Measurements from ENCODE around the gene PLEKHA7.

The PLEKHA7 gene

DNA sequence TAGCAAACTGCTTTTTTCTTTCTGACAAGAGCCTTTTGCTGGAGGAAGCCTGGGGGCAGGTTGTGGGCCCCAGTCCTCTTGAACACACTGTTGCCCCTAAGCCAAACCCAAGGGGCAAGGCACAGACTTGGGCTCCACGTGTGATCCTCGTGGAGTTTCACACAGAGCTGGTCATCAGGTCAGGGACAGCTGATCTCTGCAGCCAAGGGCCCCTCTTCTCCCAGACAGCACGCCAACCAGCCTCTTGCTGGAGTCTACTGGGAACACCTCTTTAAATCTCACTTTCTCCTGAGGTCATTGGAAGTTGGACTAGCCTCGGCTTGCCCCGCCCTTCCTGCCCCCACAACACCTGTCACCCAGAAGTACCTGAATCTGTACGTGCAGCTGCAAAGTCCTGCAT, 235.9 kb downstream of the PLEKHA7 start:
- H3K4ac ChIP-seq (ENCODE audit: low read depth in 1 of 2, low read length in 2 of 2), result no peak overlapping the region
- no peak overlapping the region for H2BK120ac ChIP-seq (ENCODE audit: low read depth, low read length)
- no peak overlapping the region for H4K8ac ChIP-seq (ENCODE audit: low read length)
- H3K23ac ChIP-seq (ENCODE audit: low read length in 2 of 2), result peak overlapping the region in 1 of 2 experiments; percentile 14
- H4K91ac ChIP-seq (ENCODE audit: low read length), result no peak overlapping the region
- H3K27ac ChIP-seq (ENCODE audit: low read length, poor library complexity, severe bottlenecking), result no peak overlapping the region
- H3K4me1 ChIP-seq (ENCODE audit: control insufficient read depth, insufficient read depth, low read depth, low read length), result peaks cover 2% of the 10 kb centered on the region
- H2BK15ac ChIP-seq (ENCODE audit: low read depth, poor library complexity, severe bottlenecking), result no peak overlapping the region
- 81% methylated on average over 5 of the region's 6 CpGs for WGBS
- no peak overlapping the region for H3K14ac ChIP-seq (ENCODE audit: low read length in 2 of 2)
- peaks cover 0 to 7% of the 10 kb centered on the region in 2 experiments for H3K36me3 ChIP-seq (ENCODE audit: control insufficient read depth in 1 of 2, insufficient read depth in 2 of 2, low read depth in 1 of 2, low read length in 2 of 2)
- no peak overlapping the region for H2BK12ac ChIP-seq (ENCODE audit: low read length in 2 of 2)
- no peaks in the 10 kb centered on the region for H3K79me1 ChIP-seq (replicated peaks; ENCODE audit: low read length, poor library complexity, severe bottlenecking)
- H2AFZ ChIP-seq (ENCODE audit: low read depth, low read length), result no peak overlapping the region
- no peaks in the 10 kb centered on the region for H3K9me3 ChIP-seq (ENCODE audit: control insufficient read depth, low read length)
- no peak overlapping the region for H2BK5ac ChIP-seq (ENCODE audit: low read depth, low read length, poor library complexity, severe bottlenecking)
- peaks cover 11 to 29% of the 10 kb centered on the region in 2 experiments for H3K27me3 ChIP-seq (ENCODE audit: control insufficient read depth in 1 of 2, insufficient read depth in 1 of 2, low read length in 2 of 2)
- H3K4me2 ChIP-seq (ENCODE audit: low read length, poor library complexity, severe bottlenecking), result no peak overlapping the region
- DNase-seq, result no peak
- no peak overlapping the region for H2AK5ac ChIP-seq (ENCODE audit: low read length, severe bottlenecking)
- H3K18ac ChIP-seq (ENCODE audit: low read depth in 1 of 2, low read length in 2 of 2), result no peak overlapping the region
- H3K9ac ChIP-seq (ENCODE audit: low read length), result no peak overlapping the region
- H3K4me3 ChIP-seq (ENCODE audit: insufficient read depth in 1 of 2, low read depth in 1 of 2, low read length in 2 of 2), result no peak overlapping the region

DNA sequence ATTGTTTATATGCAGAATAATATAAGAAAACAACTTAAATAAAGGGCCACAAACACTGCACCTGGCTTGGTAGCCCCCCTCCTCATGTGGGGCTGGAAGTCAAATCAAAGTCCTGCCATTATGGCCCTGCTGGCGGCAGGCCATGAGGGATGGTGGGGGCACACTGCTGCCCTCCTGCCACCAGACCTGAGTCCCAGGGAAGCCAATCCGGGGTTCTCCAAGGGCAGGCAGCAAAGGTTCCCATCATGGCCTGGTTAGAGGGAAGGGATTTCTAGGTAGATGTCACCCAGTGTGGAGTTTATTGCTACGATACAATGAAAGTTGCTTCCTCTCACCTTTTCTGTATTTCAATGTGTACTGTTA, 236.6 kb downstream of the PLEKHA7 start:
- Histone ChIP-seq H2AFZ (ENCODE audit: low read depth, low read length) (no peak overlapping the region), H2AK5ac (ENCODE audit: low read length, severe bottlenecking) (no peak overlapping the region), H4K8ac (ENCODE audit: low read length) (no peak overlapping the region), H3K27me3 (ENCODE audit: control insufficient read depth in 1 of 2, insufficient read depth in 1 of 2, low read length in 2 of 2) (peaks cover 16 to 36% of the 10 kb centered on the region in 2 experiments), H3K18ac (ENCODE audit: low read depth in 1 of 2, low read length in 2 of 2) (no peak overlapping the region), H3K36me3 (ENCODE audit: control insufficient read depth in 1 of 2, insufficient read depth in 2 of 2, low read depth in 1 of 2, low read length in 2 of 2) (peaks cover 0 to 3% of the 10 kb centered on the region in 2 experiments), H2BK12ac (ENCODE audit: low read length in 2 of 2) (no peak overlapping the region), H3K9me3 (ENCODE audit: control insufficient read depth, low read length) (no peaks in the 10 kb centered on the region), H3K4me3 (ENCODE audit: insufficient read depth in 1 of 2, low read depth in 1 of 2, low read length in 2 of 2) (no peak overlapping the region), H4K91ac (ENCODE audit: low read length) (no peak overlapping the region), H3K79me1 (replicated peaks; ENCODE audit: low read length, poor library complexity, severe bottlenecking) (no peaks in the 10 kb centered on the region), H3K27ac (ENCODE audit: low read length, poor library complexity, severe bottlenecking) (no peak overlapping the region), H2BK15ac (ENCODE audit: low read depth, poor library complexity, severe bottlenecking) (no peak overlapping the region), H3K4me1 (ENCODE audit: control insufficient read depth, insufficient read depth, low read depth, low read length) (peaks cover under 1% of the 10 kb centered on the region), H3K4ac (ENCODE audit: low read depth in 1 of 2, low read length in 2 of 2) (no peak overlapping the region), H3K4me2 (ENCODE audit: low read length, poor library complexity, severe bottlenecking) (no peak overlapping the region), H2BK120ac (ENCODE audit: low read depth, low read length) (no peak overlapping the region), H3K14ac (ENCODE audit: low read length in 2 of 2) (no peak overlapping the region), H3K9ac (ENCODE audit: low read length) (no peak overlapping the region), H2BK5ac (ENCODE audit: low read depth, low read length, poor library complexity, severe bottlenecking) (no peak overlapping the region), H3K23ac (ENCODE audit: low read length in 2 of 2) (no peak overlapping the region)
- 80% methylated on average over 3 of the region's 3 CpGs for WGBS
- DNase-seq, result no peak

DNA sequence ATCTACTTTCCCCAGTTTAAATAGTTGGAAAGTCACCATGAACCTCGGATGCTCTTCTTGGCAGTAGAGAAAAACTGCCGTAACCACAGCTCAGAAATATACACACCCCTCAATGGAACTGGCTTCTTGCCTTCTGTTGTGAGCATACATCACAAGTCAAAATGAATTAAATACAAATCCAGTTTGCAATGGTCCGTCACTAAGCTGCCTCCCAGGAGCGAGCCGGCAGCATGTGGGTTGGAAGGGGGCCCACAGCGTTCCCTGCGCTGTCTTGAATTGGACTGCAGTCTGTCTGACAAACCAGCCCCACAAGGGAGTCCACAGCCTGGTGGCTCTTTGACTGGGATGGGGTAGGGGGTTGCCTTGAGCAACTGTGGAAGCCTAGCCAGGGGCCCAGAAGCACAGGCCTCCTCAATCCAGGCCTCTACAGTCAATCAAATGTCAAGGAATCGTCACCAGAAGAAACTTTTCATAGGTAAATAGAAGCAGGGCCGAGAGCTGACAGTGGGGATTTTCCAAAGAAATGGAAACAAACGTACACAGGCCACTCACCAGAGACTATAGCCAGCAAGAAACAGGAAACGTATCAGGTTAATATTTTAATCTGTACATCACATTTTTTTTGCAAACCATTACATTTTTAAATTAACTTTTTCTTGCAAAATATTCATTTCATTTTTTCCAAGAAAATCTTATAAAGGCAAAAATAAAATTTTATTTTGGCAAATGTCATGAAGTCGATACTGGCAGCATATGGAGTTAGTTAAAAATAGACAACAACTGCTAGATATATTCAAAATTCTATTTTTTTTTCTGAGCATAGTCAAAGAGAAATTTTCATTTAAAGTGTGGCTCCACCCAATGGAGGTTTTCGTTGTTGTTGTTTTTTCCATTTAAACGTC, 237.3 kb downstream of the PLEKHA7 start:
- Histone ChIP-seq H2BK120ac (ENCODE audit: low read depth, low read length) (no peak overlapping the region), H3K79me1 (replicated peaks; ENCODE audit: low read length, poor library complexity, severe bottlenecking) (no peaks in the 10 kb centered on the region)

DNA sequence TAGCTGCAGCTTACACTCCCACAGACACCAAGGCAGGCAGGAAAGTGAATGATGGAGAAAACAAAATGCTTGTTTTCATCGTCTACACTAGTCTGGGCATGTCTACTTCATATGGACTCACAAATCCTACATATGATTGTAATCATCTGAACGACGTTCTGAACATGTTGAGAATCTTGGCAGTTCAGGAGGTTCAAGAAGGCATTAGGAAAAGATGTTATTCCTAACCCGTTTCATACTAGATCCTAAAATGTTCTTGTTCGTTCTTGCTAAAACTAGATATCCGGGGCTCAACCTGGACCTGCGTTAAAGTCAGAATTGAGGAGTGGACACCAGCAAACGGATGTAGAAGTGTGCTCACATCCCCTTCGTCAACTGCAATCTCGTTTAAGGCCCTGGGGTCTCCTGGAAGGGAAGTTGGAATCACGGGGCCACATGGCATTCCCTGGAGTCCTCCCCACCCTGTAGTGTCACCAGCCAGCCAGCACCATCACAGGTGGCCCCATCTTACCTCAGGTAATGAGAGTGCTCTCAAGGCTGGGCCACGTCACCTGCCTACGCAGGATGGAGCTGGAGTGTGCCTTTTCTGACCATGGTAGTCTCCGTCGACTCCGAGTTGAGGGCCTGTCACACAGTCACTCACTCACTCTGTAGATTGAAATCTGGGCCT, 238.5 kb downstream of the PLEKHA7 start:
- no peak overlapping the region for H3K23ac ChIP-seq (ENCODE audit: low read length in 2 of 2)
- no peaks in the 10 kb centered on the region for H3K36me3 ChIP-seq (ENCODE audit: control insufficient read depth in 1 of 2, insufficient read depth in 2 of 2, low read depth in 1 of 2, low read length in 2 of 2)
- H2BK15ac ChIP-seq (ENCODE audit: low read depth, poor library complexity, severe bottlenecking), result no peak overlapping the region
- DNase-seq, result no peak
- H3K9ac ChIP-seq (ENCODE audit: low read length), result no peak overlapping the region
- H3K27me3 ChIP-seq (ENCODE audit: control insufficient read depth in 1 of 2, insufficient read depth in 1 of 2, low read length in 2 of 2), result peaks cover 16 to 39% of the 10 kb centered on the region in 2 experiments
- H3K27ac ChIP-seq (ENCODE audit: low read length, poor library complexity, severe bottlenecking), result no peak overlapping the region
- H3K4me1 ChIP-seq (ENCODE audit: control insufficient read depth, insufficient read depth, low read depth, low read length), result no peaks in the 10 kb centered on the region
- H3K79me1 ChIP-seq (replicated peaks; ENCODE audit: low read length, poor library complexity, severe bottlenecking), result no peaks in the 10 kb centered on the region
- no peak overlapping the region for H2BK5ac ChIP-seq (ENCODE audit: low read depth, low read length, poor library complexity, severe bottlenecking)
- no peak overlapping the region for H3K18ac ChIP-seq (ENCODE audit: low read depth in 1 of 2, low read length in 2 of 2)
- no peak overlapping the region for H2AFZ ChIP-seq (ENCODE audit: low read depth, low read length)
- no peak overlapping the region for H2BK120ac ChIP-seq (ENCODE audit: low read depth, low read length)
- WGBS, result 95% methylated on average over 16 of the region's 16 CpGs
- no peak overlapping the region for H4K91ac ChIP-seq (ENCODE audit: low read length)
- no peak overlapping the region for H3K14ac ChIP-seq (ENCODE audit: low read length in 2 of 2)
- no peak overlapping the region for H3K4ac ChIP-seq (ENCODE audit: low read depth in 1 of 2, low read length in 2 of 2)
- no peak overlapping the region for H2BK12ac ChIP-seq (ENCODE audit: low read length in 2 of 2)
- H3K9me3 ChIP-seq (ENCODE audit: control insufficient read depth, low read length), result no peaks in the 10 kb centered on the region
- no peak overlapping the region for H2AK5ac ChIP-seq (ENCODE audit: low read length, severe bottlenecking)
- H3K4me3 ChIP-seq (ENCODE audit: insufficient read depth in 1 of 2, low read depth in 1 of 2, low read length in 2 of 2), result no peak overlapping the region
- no peak overlapping the region for H4K8ac ChIP-seq (ENCODE audit: low read length)
- no peak overlapping the region for H3K4me2 ChIP-seq (ENCODE audit: low read length, poor library complexity, severe bottlenecking)

More for the DNA sequence above, 237.3 kb downstream of the PLEKHA7 start:
- no peak for DNase-seq
- H3K9me3 ChIP-seq (ENCODE audit: control insufficient read depth, low read length), result no peaks in the 10 kb centered on the region
- no peaks in the 10 kb centered on the region for H3K4me1 ChIP-seq (ENCODE audit: control insufficient read depth, insufficient read depth, low read depth, low read length)
- H2BK5ac ChIP-seq (ENCODE audit: low read depth, low read length, poor library complexity, severe bottlenecking), result no peak overlapping the region
- no peak overlapping the region for H3K4ac ChIP-seq (ENCODE audit: low read depth in 1 of 2, low read length in 2 of 2)
- no peak overlapping the region for H3K23ac ChIP-seq (ENCODE audit: low read length in 2 of 2)
- H2BK15ac ChIP-seq (ENCODE audit: low read depth, poor library complexity, severe bottlenecking), result no peak overlapping the region
- H2AK5ac ChIP-seq (ENCODE audit: low read length, severe bottlenecking), result no peak overlapping the region
- no peak overlapping the region for H4K91ac ChIP-seq (ENCODE audit: low read length)
- H3K9ac ChIP-seq (ENCODE audit: low read length), result no peak overlapping the region
- no peak overlapping the region for H2AFZ ChIP-seq (ENCODE audit: low read depth, low read length)
- no peak overlapping the region for H3K18ac ChIP-seq (ENCODE audit: low read depth in 1 of 2, low read length in 2 of 2)
- H2BK12ac ChIP-seq (ENCODE audit: low read length in 2 of 2), result no peak overlapping the region
- no peak overlapping the region for H3K4me3 ChIP-seq (ENCODE audit: insufficient read depth in 1 of 2, low read depth in 1 of 2, low read length in 2 of 2)
- no peak overlapping the region for H4K8ac ChIP-seq (ENCODE audit: low read length)
- no peak overlapping the region for H3K4me2 ChIP-seq (ENCODE audit: low read length, poor library complexity, severe bottlenecking)
- H3K27me3 ChIP-seq (ENCODE audit: control insufficient read depth in 1 of 2, insufficient read depth in 1 of 2, low read length in 2 of 2), result peaks cover 16 to 34% of the 10 kb centered on the region in 2 experiments
- H3K14ac ChIP-seq (ENCODE audit: low read length in 2 of 2), result no peak overlapping the region
- H3K36me3 ChIP-seq (ENCODE audit: control insufficient read depth in 1 of 2, insufficient read depth in 2 of 2, low read depth in 1 of 2, low read length in 2 of 2), result no peaks in the 10 kb centered on the region
- no peak overlapping the region for H3K27ac ChIP-seq (ENCODE audit: low read length, poor library complexity, severe bottlenecking)
- WGBS, result 91% methylated on average over 11 of the region's 14 CpGs
